ENCODE measurements around the gene SEC62.

- TF ChIP-seq CTCF (IDR thresholded peaks at IDR 0.05) (no peak), POLR2A (IDR thresholded peaks at IDR 0.05) (no peak)
Measured at GRCh38 chr3:170012683-170013400, 46.2 kb downstream of the SEC62 start.
